ENCODE data around the gene TTC31.

The TTC31 gene

DNA sequence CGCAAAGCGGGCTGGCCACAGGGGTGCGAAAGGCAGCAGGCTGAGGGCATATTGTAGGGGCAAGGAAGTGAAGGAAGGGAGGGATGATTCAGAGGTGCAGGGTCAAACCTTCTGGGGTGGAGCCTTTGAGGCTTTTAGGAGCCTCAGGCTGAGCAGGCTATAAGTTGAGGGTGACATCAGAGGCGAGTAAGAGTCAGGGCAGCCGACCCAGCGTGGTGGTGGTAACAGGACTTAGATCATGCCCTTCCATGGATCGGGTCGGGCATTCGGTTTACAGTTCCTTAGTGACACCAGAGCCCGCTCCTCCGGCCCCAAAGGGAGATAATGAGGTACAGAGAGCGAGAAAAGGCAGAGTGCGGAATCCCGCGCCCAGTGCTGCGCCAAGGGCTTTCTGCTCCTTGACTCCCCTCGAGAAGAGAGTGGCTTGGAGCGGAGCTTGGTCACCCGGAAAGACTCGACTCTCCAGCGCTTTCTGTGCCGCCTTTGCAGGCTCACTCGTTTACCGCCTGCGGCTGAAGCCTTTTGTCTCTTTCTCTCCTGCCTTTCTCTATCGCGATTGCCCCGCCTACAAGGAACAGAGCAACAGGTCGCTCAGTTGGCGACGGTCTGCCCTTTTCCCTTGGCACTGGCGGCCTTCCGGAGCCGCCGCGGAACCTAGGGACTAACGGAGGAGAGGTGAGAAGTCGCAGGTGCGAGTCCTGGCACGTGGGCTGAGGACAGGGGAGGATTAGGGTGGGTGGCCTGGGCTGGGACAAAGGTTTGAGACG, 15.8 kb downstream of the TTC31 start:
- POLR2A ChIA-PET = interaction anchor here (0.6 to 1.0 kb wide), 2 partner anchors 16 to 80 kb away, joined by 3 to 5 read pairs; partner anchors contain the start of genes CCDC142 and TTC31

GRCh38 chr2:74499267-74499939, 16.5 kb downstream of the TTC31 start, which contains the start of gene LBX2:
Gene LBX2 (minus strand): TSS chr2:74499603. CDS start chr2:74499537, 66 bp downstream.
- H3K4me3 ChIP-seq (ENCODE audit: low read depth, low read length) = peak within 1 kb of the TSS; percentile 43
- DNase-seq (ENCODE audit: low read depth, low spot score) = no peak
- ChIA-PET CTCF (interaction anchor here (1.2 to 13.6 kb wide), 4 partner anchors 9 to 87 kb away, joined by 3 to 202 read pairs (median 16); partner anchors contain the start of genes CCDC142 and TTC31), POLR2A (interaction anchor here (0.6 to 1.0 kb wide), 2 partner anchors 16 to 79 kb away, joined by 3 to 5 read pairs; partner anchors contain the start of genes CCDC142 and TTC31)
- TF ChIP-seq, protein P1, sequence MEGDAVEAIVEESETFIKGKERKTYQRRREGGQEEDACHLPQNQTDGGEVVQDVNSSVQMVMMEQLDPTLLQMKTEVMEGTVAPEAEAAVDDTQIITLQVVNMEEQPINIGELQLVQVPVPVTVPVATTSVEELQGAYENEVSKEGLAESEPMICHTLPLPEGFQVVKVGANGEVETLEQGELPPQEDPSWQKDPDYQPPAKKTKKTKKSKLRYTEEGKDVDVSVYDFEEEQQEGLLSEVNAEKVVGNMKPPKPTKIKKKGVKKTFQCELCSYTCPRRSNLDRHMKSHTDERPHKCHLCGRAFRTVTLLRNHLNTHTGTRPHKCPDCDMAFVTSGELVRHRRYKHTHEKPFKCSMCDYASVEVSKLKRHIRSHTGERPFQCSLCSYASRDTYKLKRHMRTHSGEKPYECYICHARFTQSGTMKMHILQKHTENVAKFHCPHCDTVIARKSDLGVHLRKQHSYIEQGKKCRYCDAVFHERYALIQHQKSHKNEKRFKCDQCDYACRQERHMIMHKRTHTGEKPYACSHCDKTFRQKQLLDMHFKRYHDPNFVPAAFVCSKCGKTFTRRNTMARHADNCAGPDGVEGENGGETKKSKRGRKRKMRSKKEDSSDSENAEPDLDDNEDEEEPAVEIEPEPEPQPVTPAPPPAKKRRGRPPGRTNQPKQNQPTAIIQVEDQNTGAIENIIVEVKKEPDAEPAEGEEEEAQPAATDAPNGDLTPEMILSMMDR (IDR thresholded peaks at IDR 0.05; ENCODE audit: insufficient read depth, low read length, missing control alignments) = no peak

More for the DNA sequence above, 15.8 kb downstream of the TTC31 start:
- TF ChIP-seq, protein P1 (IDR thresholded peaks at IDR 0.05; ENCODE audit: insufficient read depth, low read length, missing control alignments) = no peak
- CTCF ChIA-PET = interaction anchor here (1.4 to 13.6 kb wide), 4 partner anchors 9 to 88 kb away, joined by 3 to 202 read pairs (median 16); partner anchors contain the start of genes CCDC142, PCGF1 and TTC31
- peak overlapping the region; percentile 43 for H3K4me3 ChIP-seq (ENCODE audit: low read depth, low read length)
- DNase-seq (ENCODE audit: low read depth, low spot score) = no peak

- no peak for DNase-seq (ENCODE audit: low read depth, low spot score)
- TF ChIP-seq, protein P1 (IDR thresholded peaks at IDR 0.05; ENCODE audit: insufficient read depth, low read length, missing control alignments) = no peak
- ChIA-PET CTCF (interaction anchor here (1.2 to 13.6 kb wide), 3 partner anchors 10 to 87 kb away, joined by 3 to 202 read pairs (median 29); partner anchors contain the start of genes CCDC142 and TTC31), POLR2A (interaction anchor here (1.1 to 1.3 kb wide), 2 partner anchors 17 to 28 kb away, joined by 3 to 5 read pairs; partner anchors contain the start of genes CCDC142, MRPL53 and TTC31)
- H3K4me3 ChIP-seq (ENCODE audit: low read depth, low read length) = no peak overlapping the region; the same call in 1 of the 2 replicates
Observed at GRCh38 chr2:74499940-74500577, 17.2 kb downstream of the TTC31 start.

GRCh38 chr2:74500578-74500946, 17.7 kb downstream of the TTC31 start:
- no peak overlapping the region for H3K4me3 ChIP-seq (ENCODE audit: low read depth, low read length)
- no peak for DNase-seq (ENCODE audit: low read depth, low spot score)
- TF ChIP-seq, protein P1 (IDR thresholded peaks at IDR 0.05; ENCODE audit: insufficient read depth, low read length, missing control alignments) = no peak
- ChIA-PET CTCF (interaction anchor here (1.2 to 13.6 kb wide), 3 partner anchors 10 to 86 kb away, joined by 3 to 202 read pairs (median 29); partner anchors contain the start of genes CCDC142 and TTC31), POLR2A (interaction anchor here (1.1 to 1.3 kb wide), 2 partner anchors 18 to 28 kb away, joined by 3 to 5 read pairs; partner anchors contain the start of genes CCDC142, MRPL53 and TTC31)

DNA sequence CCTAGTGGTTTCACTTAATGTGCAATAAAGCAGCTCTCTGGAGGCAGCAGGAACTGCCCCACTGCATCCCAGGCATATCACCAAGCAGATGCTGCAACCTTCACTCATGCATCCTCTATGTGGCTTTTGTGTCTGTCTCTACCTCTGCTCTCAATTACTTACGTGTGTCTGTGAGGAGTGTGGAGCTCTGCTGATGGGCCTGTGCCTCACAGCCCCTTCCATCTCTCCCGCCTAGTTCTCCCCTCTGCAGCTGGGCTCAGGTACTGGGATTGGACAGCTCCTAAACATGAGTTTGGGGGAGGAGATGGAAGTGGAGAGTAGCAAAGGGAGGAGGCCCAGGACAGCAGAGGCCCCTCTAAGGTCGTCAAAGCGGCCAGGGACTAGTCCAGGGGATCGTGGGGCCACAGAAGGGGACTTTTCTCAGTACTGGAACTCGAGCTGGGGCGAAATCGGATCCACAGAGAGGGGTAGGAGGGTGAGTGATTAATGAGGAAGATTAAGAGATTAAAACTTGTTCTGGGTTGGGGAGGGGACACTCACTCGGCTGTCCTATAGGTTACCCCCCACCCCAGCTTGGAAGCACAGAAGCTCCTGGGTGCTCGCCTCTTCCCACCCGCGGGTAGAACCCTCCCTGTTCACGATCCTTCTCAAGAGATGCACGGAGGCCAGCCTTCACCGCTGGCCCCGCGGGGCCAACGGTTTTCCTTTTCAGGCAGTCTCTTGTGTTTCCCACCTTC, 18.6 kb downstream of the TTC31 start:
- TF ChIP-seq, protein P1 (IDR thresholded peaks at IDR 0.05; ENCODE audit: insufficient read depth, low read length, missing control alignments) = no peak
- no peak for DNase-seq (ENCODE audit: low read depth, low spot score)
- ChIA-PET CTCF (interaction anchor here (0.7 to 13.6 kb wide), 4 partner anchors 8 to 85 kb away, joined by 3 to 202 read pairs (median 16); partner anchors contain the start of genes CCDC142 and TTC31), POLR2A (no interaction called here)
- H3K4me3 ChIP-seq (ENCODE audit: low read depth, low read length) = peak overlapping the region; percentile 29; the same call in 1 of the 2 replicates

Measured in AG04449 (cell line).